Memory B cell (primary cell): ENCODE measurements around the gene SLC6A16.
"Not testable (repeated sequence)": the region's sequence is repeated elsewhere in the genome, so short reads cannot be mapped to it uniquely, and the experiment has no call there.

ENCODE experiments used
- ATAC-seq: fragments of 150-1000 bp; cut with Tn5 transposase; 2 replicates; pipeline ENCODE4 v1.10.0; 2021; ENCODE audit warnings: low read depth, mild to moderate bottlenecking, moderate library complexity
- DNase-seq, 2 donors: peaks; one replicate each; pipeline ENCODE4 v3.0.0; 2022; ENCODE audit warnings: low spot score in 2 of 2
- H3K27ac Mint-ChIP-seq: one replicate; pipeline ENCODE4 v1.8.0; 2022; ENCODE audit warnings: mild to moderate bottlenecking, moderate library complexity, mixed read lengths
- H3K27me3 Mint-ChIP-seq: one replicate; pipeline ENCODE4 v1.8.0; 2022; ENCODE audit warnings: mixed read lengths
- H3K36me3 Mint-ChIP-seq: one replicate; pipeline ENCODE4 v1.8.0; 2022; ENCODE audit warnings: mild to moderate bottlenecking, mixed read lengths
- H3K4me1 Mint-ChIP-seq: one replicate; pipeline ENCODE4 v1.8.0; 2022; ENCODE audit warnings: mixed read lengths
- H3K4me3 Mint-ChIP-seq: one replicate; pipeline ENCODE4 v1.8.0; 2022; ENCODE audit warnings: mild to moderate bottlenecking, moderate library complexity, mixed read lengths
- H3K9me3 Mint-ChIP-seq: one replicate; pipeline ENCODE4 v1.8.0; 2022; ENCODE audit warnings: mixed read lengths

The SLC6A16 gene

DNA sequence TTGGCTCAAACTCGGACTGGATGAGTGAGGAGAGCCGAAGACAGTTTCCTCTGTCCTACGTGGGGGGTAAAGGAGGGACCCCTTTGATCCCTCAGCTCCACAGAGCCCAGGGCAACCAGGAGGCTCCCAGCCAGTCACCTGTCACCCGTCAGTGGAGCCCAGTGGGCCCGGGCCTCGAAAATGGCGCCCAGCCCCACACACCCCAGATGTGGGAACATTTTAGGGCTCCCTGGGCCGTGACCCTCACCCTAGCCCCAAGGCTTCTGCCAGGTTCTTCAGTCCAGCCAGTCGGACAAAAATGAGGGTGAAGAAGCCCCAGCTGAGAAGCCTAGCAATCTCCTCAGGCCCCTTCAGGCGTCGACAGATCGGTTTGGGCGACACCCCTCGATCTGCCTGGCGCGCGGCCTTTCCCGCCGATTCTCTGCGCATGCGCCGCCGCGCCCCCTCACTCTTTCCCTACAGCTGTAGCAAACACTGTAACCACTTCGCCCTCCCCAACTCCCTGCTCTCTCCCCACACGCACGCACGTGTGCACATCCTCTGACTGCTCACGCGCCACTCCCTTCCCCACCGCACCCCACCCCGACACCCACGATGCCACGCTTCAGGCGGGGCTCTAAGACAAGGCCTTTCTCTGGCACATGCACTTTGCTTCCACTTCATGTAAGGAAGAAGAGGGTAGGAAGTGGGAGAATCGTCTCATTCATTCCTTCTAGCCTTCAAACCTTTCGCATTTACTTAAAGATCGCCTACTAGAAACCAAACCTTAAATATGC lies at the start of gene SLC6A16:
TSS of gene SLC6A16 (minus strand) at position 391 of the 776 bp plus-strand sequence. CDS start 13,844 bp downstream, outside the sequence.
- DNase-seq (no peak), ATAC-seq (no peak)
- H3K27me3 Mint-ChIP-seq, result no peaks in the 10 kb centered on the region
- peak within 1 kb of the TSS; percentile 98 for H3K27ac Mint-ChIP-seq
- H3K9me3 Mint-ChIP-seq, result peaks cover 1% of the 10 kb centered on the region
- peaks cover 37% of the 10 kb centered on the region for H3K4me1 Mint-ChIP-seq
- peak within 1 kb of the TSS; percentile 72 for H3K4me3 Mint-ChIP-seq
- H3K36me3 Mint-ChIP-seq, result peaks cover 31% of the 10 kb centered on the region

DNA sequence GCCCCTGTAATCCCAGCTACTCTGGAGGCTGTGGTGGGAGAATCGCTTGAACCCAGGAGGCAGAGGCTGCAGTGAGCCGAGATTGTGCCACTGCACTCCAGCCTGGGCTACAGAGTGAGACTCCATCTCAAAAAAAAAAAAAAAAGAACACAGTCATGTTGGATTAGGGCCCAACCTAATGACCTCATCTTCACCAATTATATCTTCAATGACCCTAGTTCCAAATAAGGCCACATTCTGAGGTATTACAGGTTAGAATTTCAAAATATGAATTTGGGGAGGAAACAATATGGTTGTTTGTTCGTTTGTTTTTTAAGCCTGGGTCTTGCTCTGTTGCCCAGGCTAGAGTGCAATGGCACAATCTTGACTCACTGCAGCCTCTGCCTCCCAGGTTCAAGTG lies 48.2 kb upstream of the SLC6A16 start:
- DNase-seq, result not testable (repeated sequence)

DNA sequence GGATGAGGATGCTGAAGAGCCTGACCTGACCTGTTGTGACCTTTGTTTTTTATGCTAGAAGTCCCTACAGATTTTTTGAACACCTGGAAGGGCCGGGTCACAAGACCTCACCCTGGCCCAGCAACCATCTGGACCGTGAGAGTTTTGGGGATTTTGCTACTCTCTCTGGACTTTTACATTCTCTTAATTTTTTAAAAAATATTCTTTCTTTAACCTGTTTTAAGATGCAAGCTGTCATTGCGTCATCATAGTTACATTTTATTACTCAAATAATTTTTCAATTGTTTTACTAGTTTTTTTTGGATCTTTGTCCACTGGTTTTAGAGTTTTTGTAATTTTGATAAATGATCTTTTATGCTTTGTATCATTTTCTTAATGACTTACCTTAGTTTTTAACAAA lies 46.2 kb upstream of the SLC6A16 start:
- Mint-ChIP-seq H3K4me3 (no peak overlapping the region), H3K27ac (no peak overlapping the region), H3K9me3 (peaks cover 3% of the 10 kb centered on the region), H3K27me3 (peaks cover 1% of the 10 kb centered on the region), H3K4me1 (peaks cover 4% of the 10 kb centered on the region), H3K36me3 (peaks cover 4% of the 10 kb centered on the region)
- ATAC-seq, result no peak
- DNase-seq, result no peak

More for the DNA sequence above, 48.2 kb upstream of the SLC6A16 start:
- not testable (repeated sequence) for ATAC-seq, H3K9me3 Mint-ChIP-seq, H3K27me3 Mint-ChIP-seq, H3K4me3 Mint-ChIP-seq, H3K4me1 Mint-ChIP-seq, H3K27ac Mint-ChIP-seq, H3K36me3 Mint-ChIP-seq

DNA sequence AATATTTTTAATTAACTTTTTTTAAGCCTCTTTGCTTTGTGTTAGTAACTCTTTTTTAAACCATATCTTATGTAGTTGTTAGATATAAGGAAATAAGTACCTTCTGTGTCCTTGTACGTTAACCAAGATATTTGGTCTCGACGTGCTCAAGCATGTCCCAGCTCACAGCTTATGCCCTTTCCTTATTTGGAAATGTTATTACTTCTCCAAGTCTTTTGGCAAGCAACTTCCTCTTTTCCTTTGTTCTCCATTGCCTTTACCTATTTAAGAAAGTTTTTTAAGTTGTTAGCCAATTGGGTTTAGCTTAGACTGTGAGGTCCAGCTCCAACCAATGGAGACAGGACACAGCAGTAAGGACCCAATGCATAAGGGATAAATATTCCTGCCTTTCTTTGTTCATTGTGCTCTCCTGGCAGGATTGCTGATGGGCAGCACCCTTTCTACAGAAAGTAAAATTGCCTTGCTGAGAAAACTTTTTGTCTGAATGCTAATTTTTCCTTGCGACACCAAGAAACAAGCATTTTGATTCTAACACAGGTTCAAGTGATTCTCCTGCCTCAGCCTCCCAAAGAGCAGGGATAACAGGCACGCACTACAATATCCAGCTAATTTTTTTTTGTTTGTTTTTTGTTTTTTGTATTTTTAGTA lies 43.8 kb upstream of the SLC6A16 start:
- no peak overlapping the region for H3K27ac Mint-ChIP-seq
- ATAC-seq (no peak), DNase-seq (no peak)
- peaks cover 4% of the 10 kb centered on the region for H3K36me3 Mint-ChIP-seq
- no peaks in the 10 kb centered on the region for H3K27me3 Mint-ChIP-seq
- peaks cover 3% of the 10 kb centered on the region for H3K9me3 Mint-ChIP-seq
- H3K4me1 Mint-ChIP-seq, result peaks cover 6% of the 10 kb centered on the region
- no peak overlapping the region for H3K4me3 Mint-ChIP-seq

DNA sequence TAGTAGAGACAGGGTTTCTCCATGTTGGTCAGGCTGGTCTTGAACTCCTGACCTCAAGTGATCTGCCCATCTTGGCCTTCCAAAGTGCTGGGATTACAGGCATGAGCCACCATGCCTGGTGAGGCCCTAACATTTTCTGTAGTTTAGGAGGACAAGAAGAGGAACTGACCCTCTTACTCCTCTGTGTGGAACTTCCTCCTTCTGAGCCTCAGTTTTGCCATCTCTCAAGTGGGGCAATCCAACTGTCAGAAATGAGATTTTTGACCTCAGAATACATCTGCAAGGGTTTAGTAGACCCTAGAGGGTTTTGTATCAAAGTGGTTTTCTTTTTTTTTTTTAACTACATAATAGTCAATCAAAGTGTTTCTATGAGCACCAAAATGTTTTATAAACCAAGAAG lies 41.1 kb upstream of the SLC6A16 start:
- no peak for DNase-seq
- Mint-ChIP-seq H3K36me3 (peaks cover 4% of the 10 kb centered on the region), H3K9me3 (peaks cover 3% of the 10 kb centered on the region), H3K4me3 (no peak overlapping the region), H3K27ac (no peak overlapping the region), H3K4me1 (peaks cover 11% of the 10 kb centered on the region), H3K27me3 (no peaks in the 10 kb centered on the region)
- no peak for ATAC-seq

DNA sequence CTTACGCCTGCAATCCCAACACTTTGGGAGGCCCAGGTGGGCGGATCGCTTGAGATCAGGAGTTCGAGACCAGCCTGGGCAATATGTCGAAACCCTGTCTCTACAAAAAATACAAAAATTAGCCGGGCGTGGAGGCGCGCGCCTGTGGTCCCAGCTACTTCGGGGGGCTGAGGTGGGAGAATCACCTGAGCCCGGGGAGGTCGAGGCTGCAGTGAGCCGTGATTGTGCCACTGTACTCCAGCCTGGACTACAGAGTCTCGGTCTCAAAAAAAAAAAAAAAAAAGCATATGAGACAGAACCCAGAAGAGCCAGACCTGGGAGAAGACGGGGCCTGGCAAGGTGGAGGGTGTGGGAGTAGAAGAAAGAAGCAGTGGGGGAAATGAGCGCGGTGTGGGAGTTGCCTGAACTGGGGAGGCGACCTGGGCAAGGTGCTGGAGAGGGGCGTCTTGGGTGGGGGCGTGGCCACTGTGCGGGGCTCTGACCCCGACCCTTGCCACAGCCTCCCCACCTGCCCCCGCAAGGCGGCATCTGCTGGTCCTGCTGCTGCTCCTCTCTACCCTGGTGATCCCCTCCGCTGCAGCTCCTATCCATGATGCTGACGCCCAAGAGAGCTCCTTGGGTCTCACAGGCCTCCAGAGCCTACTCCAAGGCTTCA lies 39.2 kb upstream of the SLC6A16 start:
- Mint-ChIP-seq H3K27ac (no peak overlapping the region), H3K36me3 (no peaks in the 10 kb centered on the region), H3K4me3 (no peak overlapping the region), H3K4me1 (peaks cover 22% of the 10 kb centered on the region), H3K9me3 (no peaks in the 10 kb centered on the region), H3K27me3 (peaks cover 2% of the 10 kb centered on the region)
- DNase-seq, result no peak
- no peak for ATAC-seq

DNA sequence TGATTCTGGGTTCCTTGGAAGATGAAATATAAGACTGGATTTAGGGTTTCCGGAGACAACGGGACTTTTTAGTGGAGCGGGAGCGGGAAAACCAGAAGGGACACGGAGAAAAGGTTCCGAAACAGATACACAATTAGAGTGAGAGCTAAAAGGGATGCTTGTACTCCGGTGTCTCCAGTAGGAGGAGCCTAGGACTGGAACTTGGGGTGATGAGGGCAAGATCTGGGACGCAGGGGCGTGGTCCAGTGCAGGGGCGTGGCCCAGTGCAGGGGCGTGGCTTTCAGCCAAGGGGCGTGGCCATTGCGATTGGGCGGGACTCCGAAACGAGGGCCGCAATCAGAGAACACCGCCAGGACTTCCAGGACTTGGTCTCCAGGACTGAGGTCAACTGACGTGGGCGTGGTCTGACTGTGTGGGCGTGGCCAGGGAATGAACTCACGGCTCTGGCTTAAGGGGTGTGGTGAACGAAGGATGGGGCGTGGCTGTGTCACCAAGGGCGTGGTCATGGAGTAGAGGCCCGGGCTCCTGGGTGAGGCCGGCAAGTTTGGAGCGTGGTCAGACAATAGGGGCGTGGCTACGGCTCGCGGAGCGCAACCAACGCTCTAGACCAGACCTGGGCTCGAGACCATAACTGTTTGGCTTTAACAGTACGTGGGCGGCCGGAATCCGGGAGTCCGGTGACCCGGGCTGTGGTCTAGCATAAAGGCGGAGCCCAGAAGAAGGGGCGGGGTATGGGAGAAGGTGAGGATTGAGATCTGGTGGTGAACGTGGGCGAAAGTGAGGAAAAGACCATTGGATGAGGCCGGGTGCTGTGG lies 38.5 kb upstream of the SLC6A16 start, which contains the start of gene DKKL1:
TSS of gene DKKL1 (plus strand) at position 610 of the 815 bp plus-strand sequence. CDS start at position 732, 122 bp downstream.
- DNase-seq (peak; percentile 82 to 85), ATAC-seq (peak; percentile 76)
- H3K4me1 Mint-ChIP-seq, result peaks cover 22% of the 10 kb centered on the region
- H3K27ac Mint-ChIP-seq, result no peak within 1 kb of the TSS
- peaks cover 2% of the 10 kb centered on the region for H3K27me3 Mint-ChIP-seq
- no peaks in the 10 kb centered on the region for H3K36me3 Mint-ChIP-seq
- no peaks in the 10 kb centered on the region for H3K9me3 Mint-ChIP-seq
- no peak within 1 kb of the TSS for H3K4me3 Mint-ChIP-seq

DNA sequence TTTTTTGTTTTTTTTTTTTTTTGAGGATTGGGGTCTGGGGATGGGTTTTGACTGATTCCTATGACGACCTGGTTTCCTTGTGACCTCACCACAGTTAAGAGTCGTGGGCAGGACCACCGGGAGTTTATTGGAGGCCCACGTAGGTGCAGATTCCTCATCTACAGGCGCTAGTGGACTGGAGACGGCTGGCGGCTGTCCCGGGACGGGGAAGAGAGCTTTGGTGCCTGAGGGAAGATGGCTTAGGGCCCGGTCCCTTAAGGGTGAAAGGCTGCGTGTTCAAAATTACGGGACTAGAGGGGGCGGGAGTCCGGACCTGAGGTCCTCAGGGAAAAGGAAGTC lies 37.9 kb upstream of the SLC6A16 start:
- DNase-seq (no peak), ATAC-seq (no peak)
- Mint-ChIP-seq H3K36me3 (no peaks in the 10 kb centered on the region), H3K27ac (no peak overlapping the region), H3K27me3 (peaks cover 2% of the 10 kb centered on the region), H3K9me3 (no peaks in the 10 kb centered on the region), H3K4me3 (no peak overlapping the region), H3K4me1 (peaks cover 22% of the 10 kb centered on the region)

DNA sequence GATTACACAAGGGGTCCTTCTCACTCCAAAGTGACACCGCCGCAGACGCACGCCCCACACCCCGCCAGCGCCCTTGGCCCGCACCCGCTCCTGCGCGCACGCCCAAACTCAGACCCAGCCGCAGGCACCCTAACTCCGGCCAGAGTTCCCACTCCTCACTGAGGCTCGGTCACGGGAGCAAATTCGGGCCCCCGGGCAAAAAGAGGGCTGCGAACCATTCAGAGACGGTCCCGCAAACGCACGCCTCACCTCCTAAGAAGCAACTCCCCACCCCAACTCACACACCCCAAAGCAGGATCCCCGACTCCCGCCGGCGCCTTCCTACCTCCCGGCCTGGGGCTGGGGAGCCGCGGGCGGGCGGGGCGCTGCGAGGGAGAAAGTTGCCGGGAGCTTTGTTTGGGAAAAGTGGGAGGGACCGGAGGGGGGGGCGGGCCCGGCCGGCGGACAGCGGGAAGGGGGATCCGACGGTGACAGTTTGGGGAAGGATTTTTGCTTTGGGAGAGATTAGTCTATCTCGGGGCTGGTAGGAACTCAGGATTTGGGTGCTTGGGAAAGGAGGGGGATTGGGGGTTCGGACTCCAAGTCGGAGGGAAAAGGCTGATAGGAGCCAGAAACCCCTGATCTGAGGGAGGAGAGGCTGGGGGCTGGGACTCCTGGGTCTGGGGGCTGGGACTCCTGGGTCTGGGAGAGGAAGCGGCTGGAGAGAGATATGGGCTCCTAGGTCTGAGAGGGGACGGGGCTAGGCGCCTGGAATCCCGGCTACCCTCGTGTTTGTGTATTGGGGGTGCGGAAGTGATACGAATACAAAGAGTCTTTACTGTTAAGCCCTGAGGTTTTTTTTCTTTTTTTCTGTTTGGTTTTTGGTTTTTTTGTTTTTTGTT lies 37.3 kb upstream of the SLC6A16 start, which contains the start of gene TEAD2:
TSS of gene TEAD2 (minus strand) at position 369 of the 881 bp plus-strand sequence. CDS start 2,341 bp downstream, outside the sequence.
- DNase-seq (peak in 1 of 2 donors; percentile 51), ATAC-seq (no peak)
- Mint-ChIP-seq H3K27me3 (peaks cover 2% of the 10 kb centered on the region), H3K27ac (no peak within 1 kb of the TSS), H3K4me1 (peaks cover 26% of the 10 kb centered on the region), H3K36me3 (no peaks in the 10 kb centered on the region), H3K9me3 (no peaks in the 10 kb centered on the region), H3K4me3 (peak within 1 kb of the TSS; percentile 75)

DNA sequence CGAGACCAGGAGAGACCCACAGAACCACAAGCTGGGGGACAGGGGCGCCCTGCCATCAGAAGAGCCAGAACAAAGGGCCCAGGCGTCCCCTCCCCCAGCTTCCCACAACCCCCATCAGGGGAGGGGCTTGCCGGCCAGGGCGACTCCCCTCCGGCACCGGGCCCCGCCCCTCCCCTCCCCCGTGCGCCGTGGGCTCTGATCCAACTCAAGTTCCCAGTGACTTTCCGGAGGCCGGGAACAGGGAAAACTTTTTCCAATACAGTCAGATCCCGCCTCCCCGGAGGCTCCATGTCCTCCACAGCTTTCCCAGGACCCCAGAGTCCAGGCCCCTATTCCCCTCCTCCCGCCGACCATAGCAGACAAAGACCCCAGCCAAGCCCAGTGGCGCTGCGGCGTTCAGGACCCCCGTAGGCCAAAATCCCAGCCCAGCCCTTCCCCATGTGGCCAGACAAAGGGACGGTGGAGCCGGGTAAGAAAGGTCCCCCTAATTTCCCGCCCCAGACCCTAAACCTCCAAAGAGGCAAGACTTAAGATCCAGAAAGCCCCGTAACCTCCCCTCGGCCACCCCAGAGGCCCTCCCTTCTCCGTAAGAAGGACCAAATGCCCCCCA lies 36.6 kb upstream of the SLC6A16 start:
- Mint-ChIP-seq H3K4me1 (peaks cover 33% of the 10 kb centered on the region), H3K27ac (no peak overlapping the region), H3K4me3 (peak overlapping the region; percentile 75), H3K27me3 (peaks cover 2% of the 10 kb centered on the region), H3K36me3 (no peaks in the 10 kb centered on the region), H3K9me3 (no peaks in the 10 kb centered on the region)
- ATAC-seq (no peak), DNase-seq (no peak)

DNA sequence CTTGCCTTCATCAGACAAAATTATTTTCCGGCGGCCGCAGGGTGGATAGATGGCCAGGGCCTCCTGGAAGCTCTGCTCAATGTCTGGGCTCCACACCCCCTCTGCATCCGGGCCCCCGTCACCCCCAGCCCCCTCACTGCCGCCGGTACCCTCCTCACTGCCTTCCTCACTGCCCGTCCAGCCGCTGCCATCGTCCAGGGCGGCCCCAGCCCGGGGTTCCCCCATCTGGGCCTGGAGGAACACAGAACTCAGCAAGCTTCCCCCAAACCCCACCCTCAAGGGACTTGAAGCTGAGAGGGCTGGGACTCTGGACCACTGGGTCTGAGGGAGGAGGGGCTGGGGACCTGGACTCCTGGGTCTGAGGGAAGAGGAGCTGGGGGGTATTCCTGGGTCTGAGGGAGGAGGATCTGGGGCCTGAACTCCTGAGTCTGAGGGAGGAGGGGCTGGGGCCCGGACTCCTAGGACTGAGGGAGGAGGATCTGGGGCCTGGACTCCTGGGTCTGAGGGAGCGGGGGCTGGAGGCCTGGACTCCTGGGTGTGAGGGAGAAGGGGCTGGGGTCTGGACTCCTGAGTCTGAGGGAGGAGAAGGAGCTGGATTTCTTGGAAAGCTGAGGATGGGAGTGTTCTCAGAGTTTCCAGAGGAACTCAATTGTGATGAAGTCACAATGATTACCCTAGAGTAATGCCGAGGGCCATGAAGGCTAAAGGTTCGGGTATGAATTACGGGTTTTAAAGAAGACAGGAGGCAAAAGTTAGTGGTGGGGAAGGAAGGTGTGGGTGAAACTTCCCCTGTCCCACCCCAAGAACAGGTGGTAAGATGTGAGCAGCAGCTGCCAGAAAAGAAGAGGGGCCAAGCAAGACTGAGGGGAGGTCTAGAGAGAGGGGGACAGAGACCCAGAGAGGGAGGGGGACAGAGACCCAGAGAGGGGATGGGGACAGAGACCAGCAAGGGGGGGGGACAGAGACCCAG lies 35.1 kb upstream of the SLC6A16 start:
- Mint-ChIP-seq H3K36me3 (no peaks in the 10 kb centered on the region), H3K4me3 (peak overlapping the region; percentile 75), H3K27ac (no peak overlapping the region), H3K9me3 (no peaks in the 10 kb centered on the region), H3K4me1 (peaks cover 46% of the 10 kb centered on the region), H3K27me3 (peaks cover 2% of the 10 kb centered on the region)
- peak; percentile 31 for ATAC-seq
- DNase-seq, result no peak

DNA sequence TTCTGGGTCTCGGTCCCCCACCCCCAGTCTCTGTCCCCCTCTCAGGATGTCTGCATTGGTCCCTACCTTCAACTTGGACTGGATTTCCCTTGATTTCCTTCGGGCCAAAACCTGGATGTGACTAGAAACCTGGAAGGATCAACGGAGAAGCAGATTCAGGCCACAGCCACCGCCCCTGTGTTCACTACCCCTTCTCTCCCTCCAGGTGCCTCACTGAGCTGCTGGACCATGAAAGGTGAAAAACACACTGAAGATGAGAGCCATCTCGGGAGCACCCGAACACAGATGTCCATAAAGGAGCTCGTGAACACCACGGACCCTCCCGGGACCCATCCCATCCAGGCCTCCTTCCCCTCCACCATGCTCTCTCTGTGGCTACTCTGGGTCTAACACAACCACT lies 32.2 kb upstream of the SLC6A16 start:
- Mint-ChIP-seq H3K27ac (peak overlapping the region; percentile 70), H3K27me3 (peaks cover 2% of the 10 kb centered on the region), H3K4me3 (peak overlapping the region; percentile 82), H3K9me3 (no peaks in the 10 kb centered on the region), H3K36me3 (peaks cover 4% of the 10 kb centered on the region), H3K4me1 (peaks cover 61% of the 10 kb centered on the region)
- ATAC-seq (peak; percentile 70), DNase-seq (peak; percentile 26 to 40)
